Aorta (tissue), 5 donors: ENCODE measurements around the gene TRABD2B. TPM values are rescaled to one million over a fixed set of nuclear protein-coding genes. Genes with fewer than 3 reads are reported as not detected.
A peak's percentile ranks its signal among the peaks of the same experiment; 100 is the strongest.

Experiments
- ATAC-seq: fragments of 200-7000 bp; cut with Tn5 transposase; one replicate; pipeline ENCODE4 v1.9.1; 2022; ENCODE audit warnings: moderate library complexity; ENCODE audit not compliant: low FRiP score
- DNase-seq, 2 donors: peaks; one replicate each; pipeline ENCODE4 v3.0.0-alpha.2; 2020
- H3K27ac ChIP-seq, 2 donors: one replicate each; pipeline ENCODE4 v1.5.1; 2013; ENCODE audit warnings: low read length in 2 of 2, mild to moderate bottlenecking in 2 of 2, moderate library complexity in 2 of 2, control low read depth in 1 of 2, inconsistent platforms in 1 of 2, low read depth in 1 of 2
- H3K27me3 ChIP-seq, 2 donors: one replicate each; pipeline ENCODE4 v1.6.1; 2013; ENCODE audit warnings: control low read depth in 1 of 2, low read length in 1 of 2, mild to moderate bottlenecking in 1 of 2, moderate library complexity in 1 of 2; ENCODE audit not compliant: insufficient read depth in 2 of 2, control insufficient read depth in 1 of 2
- H3K36me3 ChIP-seq, 2 donors: one replicate each; pipeline ENCODE4 v1.6.1; 2013; ENCODE audit warnings: control low read depth in 1 of 2, low read length in 1 of 2, mild to moderate bottlenecking in 1 of 2; ENCODE audit not compliant: insufficient read depth in 2 of 2, control insufficient read depth in 1 of 2
- H3K4me1 ChIP-seq, 2 donors: one replicate each; pipeline ENCODE4 v1.6.1; 2013; ENCODE audit warnings: low read length in 2 of 2, control low read depth in 1 of 2, mild to moderate bottlenecking in 1 of 2, moderate library complexity in 1 of 2; ENCODE audit not compliant: insufficient read depth in 2 of 2, control insufficient read depth in 1 of 2
- H3K4me3 ChIP-seq, 2 donors: one replicate each; pipeline ENCODE4 v1.5.1; 2013; ENCODE audit warnings: low read length in 2 of 2, control low read depth in 1 of 2, mild to moderate bottlenecking in 1 of 2
- H3K9me3 ChIP-seq: one replicate; pipeline ENCODE4 v1.6.1; 2013; ENCODE audit warnings: mild to moderate bottlenecking, low read length; ENCODE audit not compliant: control insufficient read depth
- WGBS, 2 donors: extraction: QIAGEN DNeasy Blood & Tissue Kit; methylation state at CpG; one replicate each; pipeline ENCODE4 v1.1.7; 2013; 5-methylcytosine and 5-hydroxymethylcytosine counted together
- intact Hi-C, 2 donors: fragments of 100-400 bp; cut with DNase I; formaldehyde crosslinking; loops; one replicate each; pipeline versions ENCODE4 v1.14.2 to v1.15.0; 2022
- long read RNA-seq, 2 donors: library from polyadenylated mRNA; unstranded; transcript quantifications; one replicate each; pipeline ENCODE4 v2.0.0, GENCODE V29; 2020 to 2021
- polyA plus RNA-seq, 2 donors: library from polyadenylated mRNA; stranded (reverse); fragments of 200-250 nt; gene quantifications; one replicate each; pipeline ENCODE4 v1.2.3, GENCODE V29; 2013
- total RNA-seq, 2 donors: library from RNA; stranded (reverse); fragmentation: NEBNext Ultra II Directional; extraction: Animal tissue kit (Norgen Biotek cat#: 25700); gene quantifications; one replicate each; pipeline ENCODE4 v1.2.1, GENCODE V29; 2021
- donor health status: healthy with polysubstance abuse.
- donor health status: Bipolar disorder and iron deficiency.
- donor health status: DM: no; HTN: no; CAD: no.
- donor health status: DM: no; HTN: no; CAD: no.
- donor health status: DM: yes; HTN: yes; CAD: no.

The TRABD2B gene
- total RNA-seq (10 to 100 TPM; 10.6 to 13.3 TPM), polyA plus RNA-seq (1 to 10 TPM; 6.0 to 6.5 TPM)
- long read RNA-seq, donor 1, partial matches to known transcripts, result 1 of 27 reads
- long read RNA-seq, donor 1, other reads (novel, unspliced or antisense), result 26 of 27 reads
- long read RNA-seq, donor 2, partial matches to known transcripts, result 2 of 15 reads
- long read RNA-seq, donor 2, other reads (novel, unspliced or antisense), result 13 of 15 reads

- Histone ChIP-seq H3K4me3 (peak within 1 kb of the TSS; percentile 80 to 92), H3K27ac (peak within 1 kb of the TSS in 1 of 2 donors; percentile 45)
- intact Hi-C loops, result loop anchor here (1.0 to 5.0 kb wide), 5 partner anchors 63 to 260 kb away; no protein-coding TSS in a partner anchor
Observed at GRCh38 chr1:47997289-47998200, at the start of gene TRABD2B. Gene TRABD2B (minus strand): TSS chr1:47997385.

GRCh38 chr1:48044311-48044710, 47.1 kb upstream of the TRABD2B start:
- H3K4me3 ChIP-seq, result no peak overlapping the region
- no peak for DNase-seq
- ATAC-seq, result no peak
- H3K36me3 ChIP-seq, result no peaks in the 10 kb centered on the region
- peaks cover 0 to 7% of the 10 kb centered on the region in 2 donors for H3K4me1 ChIP-seq
- H3K27ac ChIP-seq, result no peak overlapping the region
- H3K9me3 ChIP-seq, result no peaks in the 10 kb centered on the region
- 93 to 96% methylated on average over 2 of the region's 2 CpGs for WGBS, 2 donors
- no peaks in the 10 kb centered on the region for H3K27me3 ChIP-seq
- intact Hi-C loops, result no loop called here

More at GRCh38 chr1:47997289-47998200, at the start of gene TRABD2B:
- H3K4me1 ChIP-seq, result no peaks in the 10 kb centered on the region
- peak; percentile 86 to 95 for DNase-seq
- no peaks in the 10 kb centered on the region for H3K9me3 ChIP-seq
- no peaks in the 10 kb centered on the region for H3K36me3 ChIP-seq
- 3 to 6% methylated on average over 39 to 83 of the region's 86 CpGs for WGBS, 2 donors
- H3K27me3 ChIP-seq, result no peaks in the 10 kb centered on the region
- ATAC-seq, result peak; percentile 90

GRCh38 chr1:48043622-48044021, 46.4 kb upstream of the TRABD2B start:
- 62 to 66% methylated on average over 2 of the region's 2 CpGs for WGBS, 2 donors
- Histone ChIP-seq H3K27me3 (no peaks in the 10 kb centered on the region), H3K4me3 (no peak overlapping the region), H3K4me1 (peaks cover 0 to 4% of the 10 kb centered on the region in 2 donors), H3K27ac (no peak overlapping the region), H3K9me3 (no peaks in the 10 kb centered on the region), H3K36me3 (no peaks in the 10 kb centered on the region)
- intact Hi-C loops, result no loop called here
- DNase-seq (no peak), ATAC-seq (no peak)

GRCh38 chr1:48040154-48040553, 43.0 kb upstream of the TRABD2B start:
- H3K4me3 ChIP-seq, result no peak overlapping the region
- intact Hi-C loops, result no loop called here
- no peaks in the 10 kb centered on the region for H3K4me1 ChIP-seq
- H3K36me3 ChIP-seq, result no peaks in the 10 kb centered on the region
- H3K27ac ChIP-seq, result no peak overlapping the region
- H3K9me3 ChIP-seq, result no peaks in the 10 kb centered on the region
- 83 to 89% methylated on average over 6 of the region's 6 CpGs for WGBS, 2 donors
- DNase-seq, result no peak
- no peaks in the 10 kb centered on the region for H3K27me3 ChIP-seq
- ATAC-seq, result no peak

GRCh38 chr1:48039088-48040054, 42.2 kb upstream of the TRABD2B start:
- Histone ChIP-seq H3K27ac (no peak overlapping the region), H3K27me3 (no peaks in the 10 kb centered on the region), H3K4me1 (no peaks in the 10 kb centered on the region), H3K9me3 (no peaks in the 10 kb centered on the region), H3K4me3 (no peak overlapping the region), H3K36me3 (no peaks in the 10 kb centered on the region)
- ATAC-seq (no peak), DNase-seq (no peak)
- intact Hi-C loops, result no loop called here
- WGBS, 2 donors, result 80 to 88% methylated on average over 12 of the region's 12 CpGs

GRCh38 chr1:48038270-48038767, 41.1 kb upstream of the TRABD2B start:
- Histone ChIP-seq H3K4me3 (no peak overlapping the region), H3K27me3 (no peaks in the 10 kb centered on the region), H3K36me3 (no peaks in the 10 kb centered on the region), H3K27ac (no peak overlapping the region), H3K9me3 (no peaks in the 10 kb centered on the region), H3K4me1 (no peaks in the 10 kb centered on the region)
- WGBS, 2 donors, result 80 to 93% methylated on average over 2 of the region's 2 CpGs
- ATAC-seq (no peak), DNase-seq (no peak)
- intact Hi-C loops, result no loop called here

- H3K4me3 ChIP-seq, result no peak overlapping the region
- intact Hi-C loops, result no loop called here
- H3K36me3 ChIP-seq, result no peaks in the 10 kb centered on the region
- no peaks in the 10 kb centered on the region for H3K9me3 ChIP-seq
- H3K4me1 ChIP-seq, result no peaks in the 10 kb centered on the region
- no peaks in the 10 kb centered on the region for H3K27me3 ChIP-seq
- no peak overlapping the region for H3K27ac ChIP-seq
- DNase-seq, result no peak
- 91 to 94% methylated on average over 3 of the region's 3 CpGs for WGBS, 2 donors
- ATAC-seq, result no peak
Observed at GRCh38 chr1:48036710-48037355, 39.6 kb upstream of the TRABD2B start.
